ENCODE measurements around the gene SUMO1. TPM values are rescaled to one million over a fixed set of nuclear protein-coding genes. Genes with fewer than 3 reads are reported as not detected.

SUMO1 gene
- total RNA-seq, 4 donors from 2014 or later, result 45.2 to 55.5 (median 52.7) TPM

DNA sequence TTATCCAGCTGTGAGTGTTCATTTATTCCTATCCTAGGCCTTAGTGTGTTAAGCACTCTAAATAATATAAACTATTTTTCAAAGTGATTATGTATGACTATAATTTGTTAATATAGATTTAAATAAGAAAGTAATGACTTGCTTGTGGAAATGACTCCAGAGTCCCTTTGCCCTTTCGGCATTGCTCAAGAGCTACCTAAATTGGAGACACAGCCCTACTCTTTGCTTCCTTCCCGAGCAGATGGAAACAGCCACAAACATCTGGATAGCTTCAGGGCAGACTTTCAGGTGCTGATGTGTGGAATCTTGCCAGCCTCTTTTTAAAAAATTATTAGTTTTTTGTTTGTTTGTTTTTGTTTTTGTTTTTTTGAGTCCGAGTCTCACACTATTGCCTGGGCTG lies 44.0 kb downstream of the SUMO1 start:
- TF ChIP-seq CTCF (IDR thresholded peaks at IDR 0.05), result no peak
- no peak for ATAC-seq (ENCODE audit: low FRiP score)
- DNase-seq (ENCODE audit: low spot score), result no peak

GRCh38 chr2:202193881-202194353 lies 44.5 kb downstream of the SUMO1 start:
- TF ChIP-seq CTCF (IDR thresholded peaks at IDR 0.05), result no peak
- DNase-seq (ENCODE audit: low spot score), result no peak
- ATAC-seq (ENCODE audit: low FRiP score), result no peak

GRCh38 chr2:202193305-202193704 lies 45.1 kb downstream of the SUMO1 start:
- ATAC-seq (ENCODE audit: low FRiP score) (no peak), DNase-seq (ENCODE audit: low spot score) (no peak)
- no peak for TF ChIP-seq CTCF (IDR thresholded peaks at IDR 0.05)

- ATAC-seq (ENCODE audit: low FRiP score) (no peak), DNase-seq (ENCODE audit: low spot score) (no peak)
These were observed 50.8 kb downstream of the SUMO1 start for GRCh38 chr2:202187570-202187969.

DNA sequence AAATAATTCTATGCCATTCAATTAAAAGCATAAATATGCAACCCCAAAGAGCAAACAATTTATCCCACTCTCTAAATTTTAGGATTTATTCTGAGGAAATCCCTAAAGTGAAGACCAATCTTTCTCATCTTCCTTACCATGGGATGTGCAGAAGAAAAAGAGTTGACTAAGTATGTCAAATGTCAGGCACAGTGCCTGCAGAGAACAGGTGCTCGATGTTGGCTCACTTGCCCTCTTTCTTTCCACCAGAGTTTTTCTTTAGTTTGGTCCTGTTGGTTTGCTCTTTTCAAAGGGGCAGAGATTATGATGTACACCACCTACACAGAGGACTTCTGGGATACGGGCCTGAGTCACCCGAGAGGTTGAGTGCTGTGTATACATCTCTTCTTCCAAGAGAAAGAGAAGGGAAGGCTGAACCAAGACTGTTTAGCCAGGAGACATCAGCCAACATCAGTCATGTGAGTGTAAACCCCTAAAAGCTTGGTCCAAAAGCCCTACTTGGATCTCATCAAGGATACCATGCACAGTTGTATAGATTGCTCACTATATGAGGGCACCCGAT lies 51.7 kb downstream of the SUMO1 start:
- ATAC-seq (ENCODE audit: low FRiP score), result no peak
- no peak for TF ChIP-seq CTCF (IDR thresholded peaks at IDR 0.05)

More at GRCh38 chr2:202187570-202187969, 50.8 kb downstream of the SUMO1 start:
- TF ChIP-seq CTCF (IDR thresholded peaks at IDR 0.05), result no peak

GRCh38 chr2:202185156-202185555 lies 53.2 kb downstream of the SUMO1 start:
- no peak for TF ChIP-seq CTCF (IDR thresholded peaks at IDR 0.05)
- ATAC-seq (ENCODE audit: low FRiP score), result no peak

More for the DNA sequence above, 51.7 kb downstream of the SUMO1 start:
- no peak for DNase-seq (ENCODE audit: low spot score)

GRCh38 chr2:202184557-202184956 lies 53.8 kb downstream of the SUMO1 start:
- no peak for ATAC-seq (ENCODE audit: low FRiP score)
- no peak for DNase-seq (ENCODE audit: low spot score)
- TF ChIP-seq CTCF (IDR thresholded peaks at IDR 0.05), result no peak

More at GRCh38 chr2:202185156-202185555, 53.2 kb downstream of the SUMO1 start:
- DNase-seq (ENCODE audit: low spot score), result no peak
